ENCODE data around the gene SMARCC2. TPM values are rescaled to one million over a fixed set of nuclear protein-coding genes. Genes with fewer than 3 reads are reported as not detected.

The SMARCC2 gene
- total RNA-seq, 2 experiments from 2014 or later = 68.3 to 137 TPM

GRCh38 chr12:56146492-56147460, 42.5 kb downstream of the SMARCC2 start:
- Histone ChIP-seq H3K9me3 (ENCODE audit: low read length) (no peaks in the 10 kb centered on the region), H3K79me2 (ENCODE audit: insufficient read depth, low read depth, low read length) (no peaks in the 10 kb centered on the region), H3K36me3 (ENCODE audit: insufficient read depth, low read length) (peaks cover 42% of the 10 kb centered on the region), H2AFZ (ENCODE audit: low read length) (no peak overlapping the region), H3K9me2 (ENCODE audit: insufficient read depth, low read length) (no peaks in the 10 kb centered on the region), H4K20me1 (ENCODE audit: insufficient read depth, low read length) (no peaks in the 10 kb centered on the region), H3K4me1 (ENCODE audit: insufficient read depth, low read length, poor library complexity, severe bottlenecking) (peaks cover 7% of the 10 kb centered on the region), H3K27ac (ENCODE audit: low read depth, low read length, poor library complexity, severe bottlenecking) (no peak overlapping the region), H3K4me2 (ENCODE audit: low read length) (no peak overlapping the region), H3K4me3 (ENCODE audit: low read depth, low read length, poor library complexity, severe bottlenecking) (no peak overlapping the region)
- ChIA-PET CTCF (ENCODE audit: unreplicated experiment) (no interaction called here), POLR2A (no interaction called here)
- BruUV-seq (replicated peaks) = no TSS peak
- intact Hi-C loops (cut with micrococcal nuclease; ENCODE audit: unreplicated experiment) = no loop called here
- no peak for TF ChIP-seq EZH2phosphoT487 (IDR thresholded peaks at IDR 0.05; ENCODE audit: borderline replicate concordance, low read depth, low read length)
- TF ChIP-seq, protein P1, sequence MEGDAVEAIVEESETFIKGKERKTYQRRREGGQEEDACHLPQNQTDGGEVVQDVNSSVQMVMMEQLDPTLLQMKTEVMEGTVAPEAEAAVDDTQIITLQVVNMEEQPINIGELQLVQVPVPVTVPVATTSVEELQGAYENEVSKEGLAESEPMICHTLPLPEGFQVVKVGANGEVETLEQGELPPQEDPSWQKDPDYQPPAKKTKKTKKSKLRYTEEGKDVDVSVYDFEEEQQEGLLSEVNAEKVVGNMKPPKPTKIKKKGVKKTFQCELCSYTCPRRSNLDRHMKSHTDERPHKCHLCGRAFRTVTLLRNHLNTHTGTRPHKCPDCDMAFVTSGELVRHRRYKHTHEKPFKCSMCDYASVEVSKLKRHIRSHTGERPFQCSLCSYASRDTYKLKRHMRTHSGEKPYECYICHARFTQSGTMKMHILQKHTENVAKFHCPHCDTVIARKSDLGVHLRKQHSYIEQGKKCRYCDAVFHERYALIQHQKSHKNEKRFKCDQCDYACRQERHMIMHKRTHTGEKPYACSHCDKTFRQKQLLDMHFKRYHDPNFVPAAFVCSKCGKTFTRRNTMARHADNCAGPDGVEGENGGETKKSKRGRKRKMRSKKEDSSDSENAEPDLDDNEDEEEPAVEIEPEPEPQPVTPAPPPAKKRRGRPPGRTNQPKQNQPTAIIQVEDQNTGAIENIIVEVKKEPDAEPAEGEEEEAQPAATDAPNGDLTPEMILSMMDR (conservative IDR thresholded peaks at IDR 0.05; ENCODE audit: low read length) = no peak
- DNase-seq (ENCODE audit: low spot score) = no peak

DNA sequence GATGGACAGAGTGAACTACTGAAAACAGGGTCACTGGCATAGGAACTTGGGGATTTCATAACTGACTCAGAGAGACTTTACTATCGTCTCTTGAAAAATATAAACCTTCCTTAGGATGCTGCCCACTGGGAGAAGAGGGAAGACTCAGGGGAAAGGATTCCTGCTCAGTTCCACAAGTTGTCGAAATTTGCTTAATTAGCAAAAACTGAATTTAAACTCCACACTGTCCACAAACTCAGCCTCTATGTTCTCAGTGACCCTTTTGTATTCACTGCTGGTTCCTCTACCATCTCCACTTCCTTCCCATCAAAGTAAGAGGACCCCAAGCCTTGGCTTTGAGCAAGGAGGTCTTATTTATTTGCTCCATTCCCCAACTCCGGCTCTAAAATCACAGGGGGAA, 44.1 kb downstream of the SMARCC2 start:
- Histone ChIP-seq H3K4me2 (ENCODE audit: low read length) (no peak overlapping the region), H3K4me1 (ENCODE audit: insufficient read depth, low read length, poor library complexity, severe bottlenecking) (no peaks in the 10 kb centered on the region), H3K79me2 (ENCODE audit: insufficient read depth, low read depth, low read length) (no peaks in the 10 kb centered on the region), H3K4me3 (ENCODE audit: low read depth, low read length, poor library complexity, severe bottlenecking) (no peak overlapping the region), H2AFZ (ENCODE audit: low read length) (no peak overlapping the region), H3K9me2 (ENCODE audit: insufficient read depth, low read length) (no peaks in the 10 kb centered on the region), H4K20me1 (ENCODE audit: insufficient read depth, low read length) (no peaks in the 10 kb centered on the region), H3K36me3 (ENCODE audit: insufficient read depth, low read length) (peaks cover 53% of the 10 kb centered on the region), H3K27ac (ENCODE audit: low read depth, low read length, poor library complexity, severe bottlenecking) (no peak overlapping the region), H3K9me3 (ENCODE audit: low read length) (no peaks in the 10 kb centered on the region)
- no peak for DNase-seq (ENCODE audit: low spot score)
- POLR2A ChIA-PET = interaction anchor here (0.6 to 1.0 kb wide), 2 partner anchors 71 to 100 kb away, joined by 4 to 6 read pairs; no protein-coding TSS in a partner anchor
- CTCF ChIA-PET (ENCODE audit: unreplicated experiment) = no interaction called here
- intact Hi-C loops (cut with micrococcal nuclease; ENCODE audit: unreplicated experiment) = no loop called here
- no peak for TF ChIP-seq EZH2phosphoT487 (IDR thresholded peaks at IDR 0.05; ENCODE audit: borderline replicate concordance, low read depth, low read length)
- TF ChIP-seq, protein P1 (conservative IDR thresholded peaks at IDR 0.05; ENCODE audit: low read length) = no peak
- no TSS peak for BruUV-seq (replicated peaks)

- CTCF ChIA-PET (ENCODE audit: unreplicated experiment) = interaction anchor here (0.6 kb wide), 1 partner anchor 46 kb away, joined by 10 read pairs; no protein-coding TSS in a partner anchor
- intact Hi-C loops (cut with micrococcal nuclease; ENCODE audit: unreplicated experiment) = no loop called here
- H3K79me2 ChIP-seq (ENCODE audit: insufficient read depth, low read depth, low read length) = no peaks in the 10 kb centered on the region
- POLR2A ChIA-PET = interaction anchor here (0.9 kb wide), 1 partner anchor 15 kb away, joined by 3 read pairs; no protein-coding TSS in a partner anchor
- H3K4me3 ChIP-seq (ENCODE audit: low read depth, low read length, poor library complexity, severe bottlenecking) = no peak overlapping the region
- H3K4me2 ChIP-seq (ENCODE audit: low read length) = no peak overlapping the region
- no peak overlapping the region for H2AFZ ChIP-seq (ENCODE audit: low read length)
- H3K9me3 ChIP-seq (ENCODE audit: low read length) = no peaks in the 10 kb centered on the region
- no peaks in the 10 kb centered on the region for H3K4me1 ChIP-seq (ENCODE audit: insufficient read depth, low read length, poor library complexity, severe bottlenecking)
- no peak overlapping the region for H3K27ac ChIP-seq (ENCODE audit: low read depth, low read length, poor library complexity, severe bottlenecking)
- H4K20me1 ChIP-seq (ENCODE audit: insufficient read depth, low read length) = no peaks in the 10 kb centered on the region
- no peak for DNase-seq (ENCODE audit: low spot score)
- BruUV-seq (replicated peaks) = no TSS peak
- H3K36me3 ChIP-seq (ENCODE audit: insufficient read depth, low read length) = peaks cover 62% of the 10 kb centered on the region
- TF ChIP-seq EZH2phosphoT487 (IDR thresholded peaks at IDR 0.05; ENCODE audit: borderline replicate concordance, low read depth, low read length) = no peak
- TF ChIP-seq, protein P1 (conservative IDR thresholded peaks at IDR 0.05; ENCODE audit: low read length) = no peak
- no peaks in the 10 kb centered on the region for H3K9me2 ChIP-seq (ENCODE audit: insufficient read depth, low read length)
These were observed 45.4 kb downstream of the SMARCC2 start for GRCh38 chr12:56143870-56144269.
